Vagina (tissue), 2 donors: ENCODE results near the gene GLCE. TPM values are rescaled to one million over a fixed set of nuclear protein-coding genes. Genes with fewer than 3 reads are reported as not detected.
"Not testable (repeated sequence)": the region's sequence is repeated elsewhere in the genome, so short reads cannot be mapped to it uniquely, and the experiment has no call there.

Experiments used
- DNase-seq, 2 donors: peaks; one replicate each; pipeline ENCODE4 v3.0.0-alpha.2; 2017; ENCODE audit errors: extremely low spot score in 2 of 2
- H3K27ac ChIP-seq: fragments of 200-600 bp; sonication (generic); one replicate; pipeline ENCODE4 v1.5.1; 2019
- H3K27me3 ChIP-seq: fragments of 200-600 bp; sonication (generic); one replicate; pipeline ENCODE4 v1.5.1; 2019
- H3K36me3 ChIP-seq, 2 donors: fragments of 200-600 bp; sonication (generic); one replicate each; pipeline ENCODE4 v1.5.1; 2017 to 2019
- H3K4me1 ChIP-seq: fragments of 200-600 bp; sonication (generic); one replicate; pipeline ENCODE4 v1.5.1; 2019
- H3K4me3 ChIP-seq, 2 donors: fragments of 200-600 bp; sonication (generic); 1 replicate in 1 of 2; 2 replicates in 1 of 2; pipeline ENCODE4 v1.5.1; 2016 to 2019
- H3K9me3 ChIP-seq: fragments of 200-600 bp; sonication (generic); one replicate; pipeline ENCODE4 v1.5.1; 2019
- CTCF ChIP-seq, 3 experiments: fragments of 450-650 bp in 2 of 3; fragments of 200-600 bp in 1 of 3; sonication (generic) in 1 of 3; IDR thresholded peaks; one replicate each; pipeline ENCODE4 v1.5.1; 2017 to 2019; ENCODE audit warnings: antibody characterized with exemption in 3 of 3, mild to moderate bottlenecking in 2 of 3, moderate library complexity in 2 of 3
- POLR2A ChIP-seq, 2 donors: fragments of 450-650 bp; IDR thresholded peaks; one replicate each; pipeline ENCODE4 v1.6.1; 2017; ENCODE audit warnings: antibody characterized with exemption in 2 of 2, mild to moderate bottlenecking in 2 of 2, moderate library complexity in 2 of 2
- POLR2AphosphoS5 ChIP-seq, 2 donors: sonication (generic); formaldehyde crosslinking; IDR thresholded peaks; one replicate each; pipeline ENCODE4 v1.9.0; 2017; ENCODE audit warnings: antibody characterized with exemption in 2 of 2, mild to moderate bottlenecking in 2 of 2, low read depth in 1 of 2; ENCODE audit not compliant: insufficient read depth in 1 of 2
- intact Hi-C: fragments of 100-400 bp; cut with DNase I; formaldehyde crosslinking; loops from one replicate; pipeline ENCODE4 v1.15.1; 2023
- total RNA-seq: library from RNA; depleted of rRNA; stranded (reverse); fragments of >200 nt; gene quantifications from one replicate; pipeline ENCODE4 v1.2.3, GENCODE V29; 2016

GLCE gene
- total RNA-seq, 1 donor from 2014 or later, result 16.5 TPM

- no peaks in the 10 kb centered on the region for H3K9me3 ChIP-seq
- DNase-seq, result no peak
- no peaks in the 10 kb centered on the region for H3K36me3 ChIP-seq
- intact Hi-C loops, result no loop called here
- no peak overlapping the region for H3K27ac ChIP-seq
- TF ChIP-seq POLR2AphosphoS5 (IDR thresholded peaks at IDR 0.05; ENCODE audit: insufficient read depth in 1 of 2, low read depth in 1 of 2), result no peak
- H3K4me1 ChIP-seq, result peaks cover 14% of the 10 kb centered on the region
- H3K4me3 ChIP-seq, result no peak overlapping the region
- H3K27me3 ChIP-seq, result no peaks in the 10 kb centered on the region
Observed at GRCh38 chr15:69299943-69300588, 139.6 kb downstream of the GLCE start.

DNA sequence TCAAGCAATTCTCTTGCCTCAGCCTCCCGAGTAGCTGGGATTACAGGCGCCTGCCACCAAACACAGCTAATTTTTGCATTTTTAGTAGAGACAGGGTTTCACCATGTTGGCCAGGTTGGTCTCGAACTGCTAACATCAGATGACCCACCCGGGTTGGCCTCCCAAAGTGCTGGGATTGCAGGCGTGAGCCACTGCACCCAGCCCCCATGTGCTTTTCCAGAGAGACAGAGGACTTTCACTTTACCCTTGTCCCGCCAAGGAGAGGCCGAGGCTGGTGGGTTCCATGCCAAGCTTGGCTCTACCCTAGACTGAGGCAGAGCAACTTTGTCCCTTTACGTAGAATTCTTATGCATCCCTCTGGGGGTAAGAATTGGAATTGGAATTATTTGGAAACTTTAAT lies 140.7 kb downstream of the GLCE start:
- DNase-seq, H3K27me3 ChIP-seq, intact Hi-C loops, H3K9me3 ChIP-seq, H3K36me3 ChIP-seq, H3K27ac ChIP-seq, H3K4me3 ChIP-seq: not testable (repeated sequence)
- peaks cover 14% of the 10 kb centered on the region for H3K4me1 ChIP-seq

GRCh38 chr15:69302087-69302486 lies 141.7 kb downstream of the GLCE start:
- DNase-seq, H3K4me3 ChIP-seq, H3K36me3 ChIP-seq, H3K27ac ChIP-seq, intact Hi-C loops, H3K27me3 ChIP-seq, H3K9me3 ChIP-seq: not testable (repeated sequence)
- peaks cover 14% of the 10 kb centered on the region for H3K4me1 ChIP-seq

- intact Hi-C loops, result no loop called here
- no peaks in the 10 kb centered on the region for H3K27me3 ChIP-seq
- H3K4me1 ChIP-seq, result peaks cover 14% of the 10 kb centered on the region
- DNase-seq, result no peak
- H3K27ac ChIP-seq, result peak overlapping the region; percentile 35
- H3K36me3 ChIP-seq, result no peaks in the 10 kb centered on the region
- no peaks in the 10 kb centered on the region for H3K9me3 ChIP-seq
- no peak overlapping the region for H3K4me3 ChIP-seq
- no peak for TF ChIP-seq CTCF (IDR thresholded peaks at IDR 0.05)
- TF ChIP-seq POLR2AphosphoS5 (IDR thresholded peaks at IDR 0.05; ENCODE audit: insufficient read depth in 1 of 2, low read depth in 1 of 2), result no peak
Observed at GRCh38 chr15:69302929-69303328, 142.5 kb downstream of the GLCE start.

GRCh38 chr15:69303337-69304181 lies 143.1 kb downstream of the GLCE start:
- no peaks in the 10 kb centered on the region for H3K36me3 ChIP-seq
- TF ChIP-seq POLR2AphosphoS5 (IDR thresholded peaks at IDR 0.05; ENCODE audit: insufficient read depth in 1 of 2, low read depth in 1 of 2) (no peak), POLR2A (IDR thresholded peaks at IDR 0.05) (no peak), CTCF (IDR thresholded peaks at IDR 0.05) (no peak)
- H3K9me3 ChIP-seq, result no peaks in the 10 kb centered on the region
- H3K4me3 ChIP-seq, result no peak overlapping the region
- DNase-seq, result no peak
- H3K27ac ChIP-seq, result peak overlapping the region; percentile 53
- peaks cover 14% of the 10 kb centered on the region for H3K4me1 ChIP-seq
- H3K27me3 ChIP-seq, result no peaks in the 10 kb centered on the region
- intact Hi-C loops, result no loop called here

DNA sequence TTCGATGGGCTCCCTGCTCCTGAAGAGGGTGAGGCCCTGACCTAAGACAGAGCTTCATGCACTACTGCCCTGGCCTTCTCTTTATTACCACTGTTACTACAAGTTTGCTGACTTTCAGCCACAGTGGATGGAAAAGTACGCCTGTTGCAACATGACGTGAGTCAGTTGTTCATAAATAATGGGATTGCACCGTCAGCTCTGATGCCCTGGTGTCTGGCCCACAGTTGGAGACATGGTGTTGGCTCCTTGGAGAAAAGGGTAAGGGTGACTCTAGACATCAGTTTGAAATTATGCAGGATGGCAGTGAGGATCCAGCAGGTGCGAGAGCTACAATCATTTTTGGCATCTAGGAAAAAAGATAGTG lies 143.7 kb downstream of the GLCE start:
- Histone ChIP-seq H3K4me1 (peaks cover 12% of the 10 kb centered on the region), H3K36me3 (no peaks in the 10 kb centered on the region), H3K27me3 (no peaks in the 10 kb centered on the region), H3K27ac (peak overlapping the region; percentile 53), H3K9me3 (no peaks in the 10 kb centered on the region), H3K4me3 (no peak overlapping the region)
- TF ChIP-seq CTCF (IDR thresholded peaks at IDR 0.05), result no peak
- TF ChIP-seq POLR2A (IDR thresholded peaks at IDR 0.05), result no peak
- TF ChIP-seq POLR2AphosphoS5 (IDR thresholded peaks at IDR 0.05; ENCODE audit: insufficient read depth in 1 of 2, low read depth in 1 of 2), result no peak
- intact Hi-C loops, result no loop called here
- no peak for DNase-seq
